ENCODE results near the gene RPL27. TPM values are rescaled to one million over a fixed set of nuclear protein-coding genes. Genes with fewer than 3 reads are reported as not detected.

Gene RPL27
- total and polyA plus RNA-seq, 2 of the 8 experiments (the other 6 are each of a cell fraction or from before 2014, with no cell fraction given), result 1,415 to 3,779 TPM

- TF ChIP-seq CHD7 (IDR thresholded peaks at IDR 0.05; ENCODE audit: insufficient replicate concordance, low read length), result no peak
- no peak for TF ChIP-seq BCL11A (IDR thresholded peaks at IDR 0.05; ENCODE audit: low read depth in 2 of 2, low read length in 2 of 2)
- TF ChIP-seq TBP (IDR thresholded peaks at IDR 0.05; ENCODE audit: low read depth, low read length), result no peak
- no peak for TF ChIP-seq E2F6 (IDR thresholded peaks at IDR 0.05)
- 0 out of 2 replicates have a peak, but pooled peaks have one; percentile 19 for TF ChIP-seq PHF8 (conservative IDR thresholded peaks at IDR 0.05; ENCODE audit: low read depth, low read length)
- TF ChIP-seq CREB1 (IDR thresholded peaks at IDR 0.05), result peak; percentile 38; the same call in 1 of the 2 replicates
- TF ChIP-seq CHD2 (IDR thresholded peaks at IDR 0.05; ENCODE audit: low read length), result no peak
- peak; percentile 35 for TF ChIP-seq KDM4A (IDR thresholded peaks at IDR 0.05; ENCODE audit: low read depth, low read length, severe bottlenecking)
These were observed 27.1 kb downstream of the RPL27 start (continued) for GRCh38 chr17:43025290-43025657.

Data from H1 (cell line).